ENCODE data around the gene NSUN4. TPM values are rescaled to one million over a fixed set of nuclear protein-coding genes. Genes with fewer than 3 reads are reported as not detected.
"Not testable (repeated sequence)": the region's sequence is repeated elsewhere in the genome, so short reads cannot be mapped to it uniquely, and the experiment has no call there.

Gene NSUN4
- polyA plus RNA-seq (2013, experiment 1 of 2; ENCODE audit: insufficient read length), result 14.9 TPM
- polyA plus RNA-seq (2013, experiment 2 of 2; ENCODE audit: insufficient read length), result 15.1 TPM

DNA sequence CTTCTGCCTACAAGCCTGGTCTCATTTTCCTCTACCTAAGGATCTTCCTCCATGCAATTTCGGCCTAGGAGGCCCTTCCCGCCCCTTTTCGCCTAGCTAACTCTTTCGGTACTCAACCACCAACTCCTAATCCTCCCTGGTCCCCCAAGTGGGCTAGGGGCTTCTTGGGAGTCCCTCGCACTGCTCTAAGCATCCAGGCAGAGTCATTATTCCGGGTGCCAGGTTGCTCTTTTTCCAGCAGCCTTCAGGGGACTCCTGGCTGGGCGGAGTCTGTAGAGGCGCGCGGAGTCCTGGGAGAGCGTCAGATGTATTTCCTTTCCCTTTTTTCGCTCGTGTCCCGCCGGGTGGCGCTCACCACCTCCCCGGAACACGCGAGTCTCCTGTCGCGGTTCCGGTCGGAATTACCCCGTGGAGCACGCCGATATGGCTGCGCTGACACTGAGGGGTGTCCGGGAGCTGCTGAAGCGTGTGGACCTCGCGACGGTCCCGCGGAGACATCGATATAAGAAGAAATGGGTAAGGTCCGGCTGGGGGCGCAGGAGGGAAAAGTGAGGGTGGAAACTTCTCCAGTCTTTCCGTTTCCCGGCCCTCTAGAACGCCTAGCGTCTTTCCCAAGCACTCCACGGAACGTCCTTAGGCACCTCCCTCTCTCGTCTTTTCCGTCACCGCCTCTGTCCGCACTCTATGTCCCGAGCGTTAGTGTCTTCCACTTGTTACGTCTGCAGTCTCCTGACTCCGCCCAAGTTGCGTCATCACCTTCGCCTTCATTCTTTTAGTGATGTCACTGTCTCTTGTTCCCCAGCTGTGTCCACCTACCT, at the start of gene NSUN4:
TSS of gene NSUN4 (plus strand) at position 404 of the 818 bp plus-strand sequence. CDS start at position 424, 20 bp downstream.
- peak; percentile 95 for DNase-seq

DNA sequence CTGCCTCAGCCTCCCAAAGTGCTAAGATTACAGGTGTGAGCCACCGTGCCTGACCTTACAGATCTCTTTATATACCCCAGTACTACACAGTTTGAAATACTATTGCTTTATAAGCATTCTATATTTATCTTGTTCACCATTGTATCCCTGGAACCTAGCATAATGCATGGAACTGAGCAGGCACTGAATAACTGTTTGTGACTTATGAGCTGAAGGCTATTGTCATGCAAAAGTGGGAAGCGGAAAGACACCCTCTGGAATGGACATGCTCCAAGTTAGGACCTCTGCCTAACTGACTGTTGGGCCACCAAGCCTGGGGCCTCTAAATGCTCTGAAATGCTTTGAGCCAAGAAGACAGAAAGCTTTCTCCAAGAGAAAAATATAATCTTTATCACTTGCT, 45.3 kb upstream of the NSUN4 start:
- no peak for DNase-seq

DNA sequence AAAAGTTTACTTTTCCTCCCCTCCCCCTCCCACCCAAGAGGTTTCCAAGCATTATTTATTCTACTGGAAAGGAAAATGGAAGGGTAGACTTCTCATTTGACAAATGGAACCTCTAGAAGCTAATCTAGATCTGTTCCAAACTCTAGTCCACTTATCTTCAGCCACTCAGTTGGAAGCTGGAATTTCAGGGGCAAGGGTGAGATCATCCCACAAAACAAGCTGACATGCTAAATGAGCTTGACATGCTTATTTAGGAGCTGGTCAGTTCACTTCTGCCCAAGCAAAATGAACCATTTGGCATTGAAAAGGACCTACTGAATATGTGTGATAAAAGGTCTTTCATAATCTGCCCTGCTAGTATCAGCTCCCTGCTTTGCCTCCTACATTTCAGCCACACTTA, 42.2 kb upstream of the NSUN4 start:
- DNase-seq, result no peak

GRCh38 chr1:46300673-46301405, 39.8 kb upstream of the NSUN4 start:
- peak; percentile 35 for DNase-seq

- no peak for DNase-seq
Observed at GRCh38 chr1:46301406-46301807, 39.2 kb upstream of the NSUN4 start.

DNA sequence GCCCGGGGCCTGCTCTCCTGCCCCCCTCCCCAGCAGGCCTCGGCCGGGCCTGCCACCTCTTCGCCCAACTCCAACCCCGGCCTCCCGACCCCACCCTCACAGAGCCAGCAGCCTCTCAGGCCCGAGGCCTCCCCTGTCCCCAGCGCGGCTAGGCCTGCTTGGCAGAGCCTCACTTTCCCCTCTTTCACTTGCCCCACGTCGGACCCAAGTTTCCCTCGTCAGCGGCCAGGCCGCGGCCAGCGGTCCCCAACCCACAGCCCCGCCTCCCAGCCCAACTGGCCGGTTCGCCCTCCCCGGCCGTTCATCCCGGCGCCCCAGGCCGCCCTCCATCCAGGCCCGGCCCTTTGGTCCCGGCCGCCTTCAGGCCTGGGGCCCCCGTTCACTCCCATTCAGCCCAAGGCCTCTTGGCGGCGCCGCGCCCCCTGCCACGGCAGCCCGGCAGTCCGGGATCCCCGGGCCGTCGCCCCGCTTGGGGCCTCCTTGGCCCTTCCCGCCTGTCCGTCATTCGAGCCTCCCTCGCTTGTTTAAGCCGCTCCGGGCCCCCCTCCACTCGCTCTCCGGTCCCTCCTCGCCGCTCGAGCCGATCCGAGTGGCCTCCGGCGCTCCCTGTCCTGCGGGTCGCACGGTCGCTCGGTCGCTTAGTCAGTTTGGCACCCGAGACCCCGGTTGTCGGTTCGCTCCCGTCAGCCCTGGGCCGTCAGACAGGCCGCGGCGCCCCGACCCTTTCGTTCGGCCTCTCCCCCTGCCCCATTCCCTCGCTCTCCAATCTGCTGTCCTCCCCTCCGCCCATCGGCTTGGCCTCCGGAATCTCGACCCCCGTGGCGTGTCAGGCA, 38.6 kb upstream of the NSUN4 start:
- DNase-seq, result peak; percentile 47

DNA sequence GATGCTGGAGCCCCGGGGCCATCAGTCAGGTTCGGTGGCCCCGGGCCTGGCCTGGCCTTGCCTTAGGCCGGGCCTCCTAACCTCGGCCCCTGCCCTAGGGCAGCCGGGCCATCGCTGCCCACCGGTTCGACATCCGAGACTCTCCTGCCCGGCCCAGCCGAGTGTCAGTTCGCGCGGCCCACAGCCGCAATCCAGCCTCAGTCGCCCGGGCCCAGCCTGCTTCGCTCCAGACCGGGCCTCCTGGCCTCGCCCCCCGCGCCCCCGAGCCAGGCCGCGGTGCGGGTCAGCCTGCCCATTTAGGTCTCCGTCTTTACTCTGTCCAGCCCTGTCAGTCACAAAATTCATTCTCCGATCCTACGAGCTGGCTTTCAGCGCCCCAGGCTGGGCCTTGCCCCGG, 38.0 kb upstream of the NSUN4 start:
- peak; percentile 20 for DNase-seq

DNA sequence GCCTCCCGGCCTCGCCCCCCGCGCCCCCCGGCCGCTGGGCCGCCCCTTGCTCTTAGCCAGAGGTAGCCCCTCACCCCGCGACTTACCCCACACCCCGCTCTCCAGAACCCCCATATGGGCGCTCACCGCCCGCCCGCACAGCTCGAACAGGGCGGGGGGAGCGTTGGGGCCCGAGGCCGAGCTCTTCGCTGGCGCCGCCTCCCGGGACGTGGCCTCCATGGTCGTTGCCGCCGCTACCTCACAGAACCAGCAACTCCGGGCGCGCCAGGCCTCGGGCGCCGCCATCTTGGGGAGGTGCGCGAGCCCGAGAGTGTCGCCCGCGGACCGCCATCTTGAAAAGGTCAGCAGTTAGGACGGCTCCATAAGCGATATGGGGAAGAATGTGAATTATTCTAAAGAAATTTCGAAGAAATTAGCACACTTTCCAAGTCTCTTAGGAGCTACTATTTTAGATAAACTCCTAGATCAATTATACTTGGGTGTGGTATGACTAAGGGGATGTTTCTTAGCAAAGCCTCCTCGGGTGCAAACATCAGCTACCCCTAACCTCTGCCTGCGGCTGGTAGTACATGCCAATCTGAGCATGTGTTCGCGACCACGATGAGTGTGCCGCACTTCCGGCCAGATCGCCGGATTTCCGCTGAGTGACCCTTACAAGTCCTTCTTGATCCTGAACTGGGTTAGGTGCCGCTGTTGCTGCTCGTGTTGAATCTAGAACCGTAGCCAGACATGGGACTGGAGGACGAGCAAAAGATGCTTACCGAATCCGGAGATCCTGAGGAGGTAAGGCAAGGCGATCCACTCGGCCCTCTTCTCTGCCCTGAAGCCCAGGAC, 37.4 kb upstream of the NSUN4 start, which contains the start of the genes LRRC41 and UQCRH:
TSS of gene LRRC41 (minus strand) at position 579 of the 834 bp plus-strand sequence. CDS start at position 285, 294 bp downstream.
TSS of gene UQCRH (plus strand) at position 661 of the 834 bp plus-strand sequence. CDS start at position 730, 69 bp downstream.
- peak; percentile 96 for DNase-seq

GRCh38 chr1:46303872-46304326, 36.7 kb upstream of the NSUN4 start:
- no peak for DNase-seq

- DNase-seq, result no peak
Observed at GRCh38 chr1:46306159-46306530, 34.5 kb upstream of the NSUN4 start.

DNA sequence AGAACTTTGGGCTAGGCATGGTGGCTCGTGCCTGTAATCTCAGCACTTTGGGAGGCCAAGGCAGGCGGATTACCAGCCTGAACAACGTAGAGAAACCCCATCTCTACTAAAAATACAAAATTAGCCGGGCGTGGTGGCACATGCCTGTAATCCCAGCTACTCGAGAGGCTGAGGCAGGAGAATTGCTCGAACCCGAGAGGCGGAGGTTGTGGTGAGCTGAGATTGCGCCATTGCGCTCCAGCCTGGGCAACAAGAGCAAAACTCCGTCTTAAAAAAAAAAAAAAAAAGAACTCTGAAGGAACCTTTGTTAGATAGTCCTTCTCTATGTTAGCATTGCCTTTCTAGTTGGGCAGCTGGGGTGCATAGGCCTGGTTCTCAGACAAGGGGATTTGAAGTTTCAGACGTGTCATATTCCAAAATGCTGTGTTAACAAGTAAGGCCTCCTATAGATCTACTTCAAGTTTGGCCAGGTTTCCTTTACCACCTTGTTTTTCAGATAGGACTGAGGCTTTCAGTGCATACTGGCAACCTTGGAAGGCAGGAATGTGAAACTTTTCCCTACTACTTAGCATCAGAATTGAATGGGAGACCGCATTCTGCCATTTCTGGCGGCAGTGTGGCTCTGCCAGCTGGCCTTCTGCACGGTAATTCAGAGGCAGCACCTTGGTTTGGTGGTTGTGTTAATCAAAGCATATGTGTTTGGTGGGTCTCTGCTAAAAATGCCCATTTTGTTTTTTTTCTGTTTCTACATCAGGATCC, 31.0 kb upstream of the NSUN4 start:
- no peak for DNase-seq

- DNase-seq, result no peak
Observed at GRCh38 chr1:46310321-46310720, 30.3 kb upstream of the NSUN4 start.

- DNase-seq, result peak; percentile 26
Observed at GRCh38 chr1:46315669-46316403, 24.8 kb upstream of the NSUN4 start.

- no peak for DNase-seq
Observed at GRCh38 chr1:46317323-46317722, 23.3 kb upstream of the NSUN4 start.

- DNase-seq, result not testable (repeated sequence)
Observed at GRCh38 chr1:46319301-46319700, 21.3 kb upstream of the NSUN4 start.

DNA sequence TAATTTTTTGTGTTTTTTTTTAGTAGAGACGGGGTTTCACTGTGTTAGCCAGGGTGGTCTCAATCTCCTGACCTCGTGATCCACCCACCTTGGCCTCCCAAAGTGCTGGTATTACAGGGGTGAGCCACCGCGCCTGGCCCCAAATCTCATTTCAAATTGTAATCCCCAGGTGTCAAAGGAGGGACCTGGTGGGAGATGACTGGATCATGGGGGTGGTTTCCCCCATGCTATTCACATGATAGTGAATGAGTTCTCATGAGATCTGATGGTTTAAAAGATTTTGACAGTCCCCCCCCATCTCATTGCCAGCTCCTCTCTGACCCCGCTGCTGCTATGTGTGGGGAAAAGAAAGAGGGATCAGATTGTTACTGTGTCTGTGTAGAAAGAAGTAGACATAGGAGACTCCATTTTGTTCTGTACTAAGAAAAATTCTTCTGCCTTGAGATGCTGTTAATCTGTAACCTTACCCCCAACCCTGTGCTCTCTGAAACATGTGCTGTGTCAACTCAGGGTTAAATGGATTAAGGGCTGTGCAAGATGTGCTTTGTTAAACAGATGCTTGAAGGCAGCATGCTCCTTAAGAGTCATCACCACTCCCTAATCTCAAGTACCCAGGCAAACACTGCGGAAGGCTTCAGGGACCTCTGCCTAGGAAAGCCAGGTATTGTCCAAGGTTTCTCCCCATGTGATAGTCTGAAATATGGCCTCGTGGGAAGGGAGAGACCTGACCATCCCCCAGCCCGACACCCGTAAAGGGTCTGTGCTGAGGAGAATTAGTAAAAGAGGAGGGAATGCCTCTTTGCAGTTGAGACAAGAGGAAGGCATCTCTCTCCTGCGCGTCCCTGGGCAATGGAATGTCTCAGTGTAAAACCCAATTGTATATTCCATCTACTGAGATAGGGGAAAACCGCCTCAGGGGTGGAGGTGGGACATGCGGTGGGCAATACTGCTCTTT, 20.4 kb upstream of the NSUN4 start:
- not testable (repeated sequence) for DNase-seq

- DNase-seq, result not testable (repeated sequence)
Observed at GRCh38 chr1:46322191-46322590, 18.4 kb upstream of the NSUN4 start.

GRCh38 chr1:46325285-46326076, 15.1 kb upstream of the NSUN4 start:
- DNase-seq, result not testable (repeated sequence)

Data from fibroblast of skin of abdomen (primary cell).